Measurements from ENCODE around the gene STAT6.
A peak's percentile ranks its signal among the peaks of the same experiment; 100 is the strongest.
"Not testable (repeated sequence)": the region's sequence is repeated elsewhere in the genome, so short reads cannot be mapped to it uniquely, and the experiment has no call there.

The STAT6 gene

DNA sequence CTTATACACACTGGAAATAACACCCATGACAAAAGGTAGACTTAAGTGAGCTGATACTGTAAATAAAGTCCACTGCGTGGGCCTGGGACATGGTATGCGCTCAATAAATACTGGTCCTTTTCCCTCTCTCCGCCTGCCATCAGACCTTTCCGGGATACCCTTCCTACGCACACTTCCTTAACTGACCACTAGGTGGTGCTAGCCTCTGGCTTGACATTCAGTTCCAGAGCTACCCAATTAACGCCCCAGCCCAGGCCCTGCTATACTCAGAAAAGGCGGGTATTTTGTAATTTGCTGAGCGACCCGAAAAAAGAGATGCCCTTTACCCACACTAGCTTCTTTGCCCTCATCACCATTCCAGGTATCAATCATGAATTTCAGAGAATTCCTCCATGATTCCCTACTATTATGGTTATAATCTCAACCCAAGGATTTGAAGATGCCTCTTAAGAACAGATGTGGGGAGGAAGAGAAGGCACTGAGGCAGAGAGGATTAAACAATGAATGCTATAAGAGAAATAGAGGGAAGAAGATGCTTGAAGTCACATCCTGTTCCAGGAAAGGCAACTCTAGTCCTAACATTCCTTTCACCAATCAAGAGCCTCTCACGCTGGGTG, 13.2 kb upstream of the STAT6 start:
- DNase-seq, result peak; percentile 75

DNA sequence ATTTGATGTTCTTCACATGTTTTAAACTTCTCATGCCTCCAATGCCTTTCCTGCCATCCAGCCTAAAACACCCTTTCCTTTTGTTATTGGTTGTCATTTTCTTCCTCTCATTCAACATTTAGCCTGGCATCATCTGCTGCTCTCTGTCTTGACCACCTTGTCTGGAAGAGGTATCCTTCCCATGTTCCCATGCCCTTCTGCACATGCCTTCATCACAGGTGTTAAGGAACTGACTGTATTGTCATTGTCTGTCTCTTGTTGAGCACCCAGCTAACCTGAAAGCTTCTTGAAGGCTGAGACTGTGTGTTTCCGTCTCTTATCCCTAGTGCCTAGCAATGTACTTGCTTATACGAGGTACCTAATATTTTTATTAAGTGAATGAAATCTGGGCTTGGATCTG, 12.7 kb upstream of the STAT6 start:
- no peak for DNase-seq

DNA sequence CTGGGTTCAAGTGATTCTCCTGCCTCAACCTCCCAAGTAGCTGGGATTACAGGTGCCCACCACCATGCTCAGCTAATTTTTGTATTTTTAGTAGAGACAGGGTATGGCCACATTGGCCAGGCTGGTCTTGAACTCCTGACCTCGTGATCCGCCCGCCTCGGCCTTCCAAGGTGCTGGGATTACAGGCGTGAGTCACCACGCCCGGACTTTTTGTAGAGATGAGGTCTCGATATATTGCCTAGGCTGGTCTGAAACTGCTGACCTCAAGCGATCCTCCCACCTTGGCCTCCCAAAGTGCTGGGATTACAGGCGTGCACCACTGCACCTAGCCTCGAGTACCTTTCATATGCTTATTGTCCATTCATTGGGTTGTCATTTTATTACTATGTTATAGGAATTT, 9.6 kb upstream of the STAT6 start:
- not testable (repeated sequence) for DNase-seq

DNA sequence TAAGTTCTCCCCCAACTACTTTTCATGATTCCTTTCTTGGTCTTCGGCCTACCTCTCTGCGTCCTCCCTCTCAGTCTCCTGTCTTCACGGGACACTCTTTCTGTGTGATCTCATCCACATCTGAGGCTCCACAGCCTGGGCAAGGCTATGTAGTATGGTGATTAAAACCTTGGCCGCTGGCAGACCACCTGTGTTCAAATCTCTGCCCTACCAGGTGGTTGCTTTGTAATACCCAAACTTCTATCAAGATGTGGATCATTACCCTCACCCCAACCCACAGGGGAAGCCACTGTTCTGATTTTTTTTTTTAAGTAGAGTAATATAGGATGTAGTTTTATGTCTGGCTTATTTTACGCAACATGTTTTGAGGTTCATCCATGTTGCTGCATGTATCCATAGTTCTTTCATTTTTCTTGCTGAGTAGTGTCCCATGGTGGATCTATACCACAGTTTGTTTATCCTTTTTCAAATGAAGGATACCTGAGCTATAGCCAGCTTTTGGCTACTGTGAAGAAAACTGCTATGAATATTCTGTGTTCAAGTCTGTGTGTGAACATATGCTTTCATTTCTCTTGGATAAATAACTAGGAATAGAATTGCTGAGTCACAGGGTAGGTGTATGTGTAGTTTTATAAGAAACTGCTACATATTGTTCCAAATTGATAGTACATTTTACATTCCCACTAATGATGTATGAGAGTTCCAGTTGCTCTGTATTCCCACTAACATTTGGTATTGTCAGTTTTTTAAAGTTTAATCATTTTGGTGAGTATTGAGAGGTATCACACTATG, 8.3 kb upstream of the STAT6 start:
- DNase-seq, result no peak

DNA sequence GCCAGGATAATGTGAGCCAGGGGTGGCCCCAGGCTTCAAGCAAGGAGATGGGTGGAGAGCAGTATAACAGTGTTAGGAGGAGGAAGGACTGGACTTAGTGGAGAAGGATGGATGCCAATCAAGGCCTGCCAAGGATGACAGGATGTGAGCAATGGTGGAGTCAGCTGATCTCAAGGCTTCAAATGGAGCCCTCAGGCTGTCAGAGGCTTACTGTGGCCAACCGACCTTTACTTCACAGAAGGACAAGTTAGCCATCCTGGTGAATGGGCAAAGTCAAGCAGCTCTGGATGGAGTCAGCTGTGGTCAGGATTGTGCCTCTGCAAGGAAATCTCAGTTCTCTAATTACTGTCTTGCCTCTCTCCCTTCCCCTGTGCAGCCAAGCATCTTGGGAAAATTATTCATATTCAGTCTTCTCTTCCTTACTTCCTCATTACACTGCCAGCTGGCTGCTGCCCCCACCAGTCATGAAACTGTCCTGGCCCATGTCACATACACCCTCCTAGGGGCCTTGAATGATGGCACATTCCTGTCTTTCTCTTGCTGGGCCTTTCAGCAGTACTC, 7.6 kb upstream of the STAT6 start:
- DNase-seq, result no peak

DNA sequence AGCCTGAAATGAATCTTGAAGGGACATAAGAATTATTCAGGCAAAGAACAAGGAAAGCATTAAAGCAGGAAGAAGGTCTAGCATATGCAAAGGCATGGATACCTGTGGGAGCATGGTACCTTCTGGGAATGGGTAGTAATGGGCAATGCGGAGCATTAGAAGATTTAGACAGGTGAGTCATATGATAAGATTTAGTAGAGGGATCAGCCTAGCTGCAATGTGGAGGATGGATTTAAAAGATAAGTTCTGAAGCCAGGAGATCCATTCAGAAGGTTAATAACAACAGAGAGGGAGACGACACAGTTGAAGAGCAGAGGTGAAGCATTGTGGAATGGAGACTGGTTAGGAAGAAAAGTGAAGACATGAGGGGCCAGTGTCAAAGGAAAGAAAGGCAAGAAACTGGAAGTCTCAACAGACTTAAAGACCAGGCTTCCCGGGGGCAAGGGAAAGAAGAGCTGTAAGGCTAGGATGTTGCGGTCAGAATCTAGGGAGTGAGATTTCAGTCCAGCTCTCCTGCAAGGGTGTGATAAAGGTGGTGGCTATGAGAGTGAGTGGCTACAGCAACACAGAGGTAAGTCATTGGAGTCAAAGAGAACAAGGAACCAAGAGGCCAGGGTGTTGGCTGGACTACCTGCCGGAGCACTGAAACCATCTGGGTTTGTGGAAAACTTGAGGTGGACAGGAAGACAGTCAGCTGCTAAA, 5.6 kb upstream of the STAT6 start:
- no peak for DNase-seq

DNA sequence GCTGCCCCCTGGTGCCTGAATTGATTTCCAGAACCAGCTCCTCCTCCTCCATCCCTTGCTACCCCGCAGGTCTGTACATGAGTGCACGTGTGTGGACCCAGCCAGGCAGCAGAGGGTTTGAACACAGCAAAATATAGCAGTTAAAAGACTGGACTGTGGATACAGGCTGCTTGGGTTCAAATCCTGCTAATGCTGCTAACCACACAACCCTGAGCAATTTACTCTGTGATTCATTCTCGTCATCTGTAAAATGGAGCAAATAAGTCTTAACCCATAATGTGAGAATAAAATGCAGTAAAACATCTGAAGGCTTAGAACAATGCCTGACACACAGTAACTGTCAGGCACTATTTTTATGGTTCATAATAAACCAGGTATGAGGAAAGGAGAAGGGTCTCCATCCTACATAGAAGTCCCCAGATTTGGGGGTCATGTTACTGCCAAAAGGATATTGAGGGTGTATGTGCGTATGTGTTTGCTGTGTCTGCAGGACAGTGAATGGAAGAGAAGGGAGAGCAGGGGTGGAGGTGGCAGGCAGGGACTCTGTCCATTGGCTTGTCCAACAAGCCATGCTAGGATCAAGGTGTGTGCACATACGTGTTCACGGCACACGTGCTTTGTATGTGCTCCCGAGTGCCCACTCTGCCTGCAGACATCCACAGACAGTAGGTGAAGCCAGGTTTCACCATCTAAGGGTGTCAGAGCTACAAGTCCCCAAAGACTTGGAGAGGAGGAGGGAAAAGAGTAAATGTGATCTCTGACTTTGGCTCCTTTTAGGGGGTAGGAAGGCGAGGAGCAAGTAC, 1.5 kb upstream of the STAT6 start:
- DNase-seq, result no peak

DNA sequence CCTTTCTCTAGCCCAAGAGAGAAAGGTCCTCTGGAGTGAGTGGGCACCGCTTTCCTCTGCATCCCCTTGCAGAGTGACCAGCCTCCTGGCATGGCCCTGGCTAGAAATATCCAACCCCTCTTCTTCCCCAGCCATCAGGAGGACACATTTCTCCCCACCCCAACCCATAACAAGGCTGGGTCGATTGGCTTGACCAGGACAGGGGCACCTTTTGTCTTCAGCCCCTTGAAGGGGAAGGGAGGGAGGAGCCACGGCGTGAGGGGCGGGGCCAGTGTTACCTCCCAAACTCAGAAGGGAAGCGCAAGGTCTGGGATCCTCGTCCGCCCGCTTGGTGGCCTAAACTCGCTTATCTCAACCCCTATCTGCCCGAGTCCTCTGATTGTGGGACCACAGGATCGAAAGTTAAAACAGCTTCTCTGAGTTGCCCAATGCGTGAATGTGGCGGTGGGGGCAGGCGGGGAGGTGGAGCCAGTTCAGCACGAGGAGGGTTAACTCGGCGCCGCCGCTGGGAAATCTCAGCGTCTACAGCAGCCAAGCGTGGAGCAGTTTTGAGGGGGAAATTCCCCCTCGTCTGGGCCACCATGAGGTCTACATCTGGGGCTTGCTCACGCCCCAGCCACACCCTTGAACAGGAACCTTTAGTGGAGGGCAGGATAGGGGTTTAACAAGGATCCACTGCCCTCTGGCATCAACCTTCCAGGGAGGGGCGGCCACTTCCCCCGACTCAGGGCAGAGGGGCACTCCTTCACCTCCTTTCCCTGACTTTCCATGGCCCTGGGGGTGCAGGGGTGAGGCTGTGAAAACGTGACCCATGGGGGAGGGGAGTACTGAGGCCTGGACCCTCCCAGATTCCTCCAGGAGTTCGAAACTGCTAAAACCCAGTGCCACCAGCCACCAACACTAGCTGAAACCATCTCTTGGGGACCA, 795 bp downstream of the STAT6 start:
- DNase-seq, result peak; percentile 70

DNA sequence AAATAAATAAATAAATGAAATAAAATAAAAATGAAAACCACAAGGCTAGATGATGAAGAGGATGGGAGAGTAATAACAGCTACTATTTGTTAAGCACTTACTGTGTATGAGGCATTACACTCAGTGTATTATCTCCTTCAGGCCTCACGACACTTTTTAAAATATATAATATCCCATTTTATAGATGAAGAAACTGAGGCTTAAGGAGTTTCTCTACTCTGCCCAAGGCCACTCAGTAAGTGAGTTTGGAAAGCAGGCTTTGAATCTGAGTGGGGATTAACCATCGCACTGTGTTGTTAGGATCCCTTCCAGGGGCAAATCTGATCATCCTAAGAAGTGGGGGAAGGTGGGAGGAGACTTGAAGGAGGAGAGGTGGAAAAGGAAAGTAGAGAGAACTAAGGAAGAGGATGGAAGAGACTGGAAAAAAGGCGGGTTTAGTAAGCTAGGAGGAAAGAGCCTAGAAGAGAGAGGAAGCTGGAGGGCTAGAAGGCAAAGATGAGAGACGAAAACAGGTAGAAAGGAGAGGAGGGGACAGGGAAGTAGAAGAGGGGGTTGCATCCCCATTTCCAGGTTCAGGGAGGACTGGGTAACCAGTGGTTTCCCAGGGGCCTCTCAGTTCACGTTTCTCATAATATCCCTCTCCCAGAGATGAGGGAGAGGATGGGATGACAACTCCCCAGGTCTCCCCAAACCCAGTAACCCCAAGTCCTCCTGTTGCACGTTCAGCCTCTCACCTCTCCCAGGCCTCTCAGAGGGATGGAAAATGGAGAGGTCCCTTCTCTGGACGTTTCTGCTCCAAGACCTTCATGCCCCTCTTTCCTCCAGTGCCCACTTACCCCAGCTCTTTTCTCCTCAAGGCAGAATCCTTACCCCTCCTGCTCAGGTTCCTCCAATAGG, 1.7 kb downstream of the STAT6 start:
- no peak for DNase-seq

DNA sequence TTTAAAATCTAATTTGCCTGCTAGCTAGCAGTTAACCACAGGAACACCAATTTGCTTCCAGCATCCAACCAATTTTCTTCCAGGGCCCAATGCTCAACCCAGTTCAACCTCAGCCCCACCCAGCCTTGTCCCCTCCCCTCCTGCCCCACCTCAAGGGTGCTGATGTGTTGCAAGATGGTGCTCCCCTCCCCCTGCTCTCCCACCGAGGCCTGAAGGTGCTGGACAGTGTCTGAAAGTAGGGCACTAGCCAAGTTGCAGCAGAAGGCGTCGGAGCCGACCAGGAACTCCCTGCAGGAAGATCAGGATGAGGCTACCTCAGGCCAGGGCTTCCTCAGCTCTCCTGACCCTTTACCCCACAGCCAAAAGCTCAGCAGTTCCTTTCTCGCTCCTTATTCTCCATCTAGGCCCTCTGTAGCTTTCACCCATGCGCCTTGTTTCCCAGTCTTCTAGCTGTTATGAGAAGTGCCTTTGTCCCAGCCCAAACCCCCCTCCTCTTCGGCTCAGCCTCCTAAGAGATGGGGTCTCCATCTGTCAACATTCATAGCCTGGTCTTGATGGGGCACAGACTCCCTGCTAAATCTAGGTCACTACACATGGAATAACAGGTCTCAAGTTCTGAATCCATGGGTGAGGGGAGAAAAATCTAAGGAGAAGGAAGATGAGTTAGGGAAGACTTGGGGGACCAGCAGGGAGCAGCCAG, 3.6 kb downstream of the STAT6 start:
- DNase-seq, result no peak

DNA sequence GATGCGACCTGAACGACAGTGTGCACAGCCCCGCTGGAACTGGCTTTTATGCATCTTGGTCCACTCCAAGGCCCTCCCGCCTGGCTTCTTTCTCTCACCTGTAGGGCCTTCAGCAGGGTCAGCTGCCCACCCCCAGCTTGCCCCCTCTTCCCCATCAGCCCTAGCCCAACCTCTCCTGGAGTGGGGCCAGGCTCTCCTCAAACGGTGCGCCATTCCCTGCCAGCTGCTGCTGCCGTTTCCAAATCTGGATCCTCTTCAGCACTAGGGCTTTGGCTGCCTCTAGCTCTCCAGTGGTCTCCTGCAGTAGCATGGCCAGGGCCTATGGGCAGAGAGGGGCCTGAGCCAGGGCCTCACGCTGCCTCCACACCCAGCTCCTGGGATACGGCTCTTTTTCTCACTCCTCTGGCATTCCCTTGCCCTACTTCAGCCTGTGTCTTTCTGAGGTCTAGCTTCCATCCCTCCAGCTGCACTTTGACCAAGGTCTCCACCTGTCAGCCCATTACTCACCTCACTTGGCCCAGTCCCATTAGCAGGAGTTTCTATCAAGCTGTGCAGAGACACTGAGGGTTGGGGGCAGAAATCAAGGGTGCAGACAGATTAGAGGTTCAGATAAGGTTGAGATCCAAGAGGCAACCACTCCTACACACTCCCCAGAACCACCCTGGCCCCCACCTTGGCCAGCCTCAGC, 5.0 kb downstream of the STAT6 start:
- DNase-seq, result no peak

DNA sequence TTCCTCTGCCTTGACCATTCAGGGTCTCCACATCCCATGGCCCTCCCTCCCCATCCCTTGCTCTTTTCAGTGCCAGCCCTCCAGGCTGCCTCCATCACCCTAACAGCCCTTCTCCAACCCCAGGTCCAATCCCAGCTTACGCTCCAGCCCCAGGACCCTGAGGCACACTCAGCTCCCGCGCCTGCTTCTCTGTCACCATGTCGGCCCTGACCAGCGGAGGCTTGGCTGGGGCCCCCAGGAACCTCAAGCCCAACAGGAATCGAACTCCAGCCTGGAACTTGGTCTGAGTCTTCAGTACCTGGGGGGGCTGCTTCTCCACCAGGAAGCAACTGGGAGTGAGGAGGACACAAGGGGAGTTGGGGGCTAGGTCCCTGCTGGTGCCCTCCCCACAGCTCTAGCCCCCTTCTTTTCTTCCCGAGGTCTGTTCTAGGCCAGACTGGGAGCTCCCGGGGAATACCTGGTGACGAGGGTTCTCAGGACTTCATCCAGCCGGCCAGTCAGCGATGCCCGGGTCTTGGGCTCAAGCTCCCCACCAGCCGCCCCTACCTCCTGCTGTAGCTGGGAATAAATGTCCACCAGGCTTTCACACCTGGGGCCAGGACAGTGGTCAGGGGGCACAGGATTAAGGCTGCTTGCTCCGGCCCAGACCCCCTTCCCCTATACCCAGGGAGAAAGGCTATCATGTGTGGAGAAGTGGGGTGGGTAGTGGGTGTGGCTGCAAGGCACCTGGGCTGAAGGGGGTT, 6.0 kb downstream of the STAT6 start:
- DNase-seq, result no peak

DNA sequence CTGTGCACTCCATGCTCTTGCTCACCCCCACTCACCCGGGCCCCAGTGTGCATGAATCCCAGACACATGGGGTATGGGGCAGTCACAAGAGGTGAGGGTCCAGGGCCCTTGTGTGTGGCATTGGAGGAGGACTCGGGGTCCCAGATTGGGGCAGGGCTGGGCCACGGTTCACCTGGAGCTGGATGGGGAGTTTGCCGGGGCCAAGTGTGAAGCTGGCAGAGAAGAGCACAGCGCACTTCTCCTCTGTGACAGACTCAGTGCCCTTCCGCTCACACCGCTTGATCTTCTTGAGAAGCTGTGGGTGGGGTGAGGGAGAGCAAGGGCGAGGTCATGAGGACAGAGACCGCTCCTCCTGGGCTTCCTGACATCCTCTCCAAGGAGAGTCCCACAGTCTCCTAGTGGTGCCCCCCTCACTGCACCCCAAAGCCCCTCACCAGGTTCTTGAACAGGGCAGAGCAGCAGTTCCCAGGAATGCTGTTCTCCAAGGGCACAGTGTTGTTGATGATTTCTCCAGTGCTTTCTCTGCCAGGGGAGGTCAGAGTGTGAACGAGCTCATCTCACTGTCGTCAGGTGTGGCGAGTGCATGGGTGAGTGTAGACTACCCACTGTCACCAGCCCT, 6.8 kb downstream of the STAT6 start:
- DNase-seq, result no peak

DNA sequence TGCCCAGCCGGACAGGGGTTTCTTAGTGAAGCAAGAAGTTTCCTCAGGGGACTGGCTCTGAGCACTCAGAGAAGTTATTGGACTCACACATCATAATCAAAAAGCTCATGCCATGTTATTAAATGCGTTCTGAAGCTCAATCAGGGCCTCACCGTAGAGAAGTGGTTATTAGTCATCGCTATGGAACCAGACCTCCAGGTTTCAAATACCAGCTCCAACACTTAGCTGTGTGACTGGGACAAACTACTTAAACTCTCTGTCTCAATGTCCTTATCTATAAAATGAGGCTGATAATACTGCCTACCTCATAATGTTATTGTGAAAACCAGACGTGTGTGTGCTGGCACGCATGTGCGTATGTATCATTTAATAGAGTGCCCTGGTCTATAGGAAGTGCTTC, 7.3 kb downstream of the STAT6 start:
- no peak for DNase-seq

DNA sequence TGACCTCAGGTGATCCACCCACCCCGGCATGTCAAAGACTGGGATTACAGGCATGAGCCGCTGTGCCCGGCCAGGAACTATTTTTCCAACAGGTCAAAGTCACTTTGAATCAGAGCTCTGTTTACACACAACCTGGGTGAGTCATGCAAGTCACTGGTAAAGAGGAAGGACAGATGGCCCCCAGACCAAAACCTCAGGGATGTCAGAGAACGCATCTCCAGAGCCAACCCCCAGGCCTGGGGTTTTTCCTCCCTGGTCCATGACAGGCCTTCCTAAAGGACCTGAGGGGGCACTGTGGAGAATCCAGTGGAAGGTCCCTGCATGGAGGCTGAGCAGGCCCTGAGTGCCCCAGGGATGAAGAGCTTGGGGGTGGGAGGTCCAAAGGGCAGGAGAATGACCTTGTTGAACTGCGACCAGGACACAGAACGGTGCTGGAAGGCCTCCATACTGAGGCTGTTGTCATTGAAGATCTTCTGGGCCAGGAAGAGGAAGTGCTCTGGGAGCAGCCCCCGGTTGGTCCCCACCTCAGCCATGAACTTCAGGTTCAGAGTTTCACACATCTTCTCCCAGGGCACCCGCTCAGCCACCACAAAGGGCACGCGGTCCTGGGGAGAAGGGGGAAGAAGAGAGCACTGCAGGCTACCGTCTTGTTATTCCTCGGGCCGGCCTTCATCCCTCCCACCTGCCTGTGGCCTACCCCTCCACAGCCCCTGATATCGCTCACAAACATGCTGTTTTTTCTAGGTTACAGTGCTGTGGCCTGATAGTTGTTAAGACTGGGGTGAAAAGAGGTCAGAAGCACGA, 9.1 kb downstream of the STAT6 start:
- DNase-seq, result no peak

DNA sequence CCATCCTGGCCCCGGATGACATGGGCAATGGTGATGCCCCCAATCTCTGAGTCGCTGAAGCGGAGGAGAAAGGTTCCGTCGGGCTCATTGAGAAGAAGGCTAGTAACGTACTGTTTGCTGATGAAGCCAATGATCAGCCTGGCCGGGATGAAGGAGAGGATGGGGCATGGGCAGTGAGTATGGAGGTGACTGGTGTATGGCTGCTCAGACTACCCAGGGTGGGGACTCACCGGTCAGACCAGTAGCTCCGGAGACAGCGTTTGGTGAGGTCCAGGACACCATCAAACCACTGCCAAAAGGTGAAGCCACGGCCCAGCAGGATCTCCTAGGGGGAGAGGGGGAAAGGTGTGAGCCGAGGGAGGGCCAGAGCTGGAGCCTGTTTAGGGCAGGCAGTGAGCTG, 11.4 kb downstream of the STAT6 start:
- no peak for DNase-seq

DNA sequence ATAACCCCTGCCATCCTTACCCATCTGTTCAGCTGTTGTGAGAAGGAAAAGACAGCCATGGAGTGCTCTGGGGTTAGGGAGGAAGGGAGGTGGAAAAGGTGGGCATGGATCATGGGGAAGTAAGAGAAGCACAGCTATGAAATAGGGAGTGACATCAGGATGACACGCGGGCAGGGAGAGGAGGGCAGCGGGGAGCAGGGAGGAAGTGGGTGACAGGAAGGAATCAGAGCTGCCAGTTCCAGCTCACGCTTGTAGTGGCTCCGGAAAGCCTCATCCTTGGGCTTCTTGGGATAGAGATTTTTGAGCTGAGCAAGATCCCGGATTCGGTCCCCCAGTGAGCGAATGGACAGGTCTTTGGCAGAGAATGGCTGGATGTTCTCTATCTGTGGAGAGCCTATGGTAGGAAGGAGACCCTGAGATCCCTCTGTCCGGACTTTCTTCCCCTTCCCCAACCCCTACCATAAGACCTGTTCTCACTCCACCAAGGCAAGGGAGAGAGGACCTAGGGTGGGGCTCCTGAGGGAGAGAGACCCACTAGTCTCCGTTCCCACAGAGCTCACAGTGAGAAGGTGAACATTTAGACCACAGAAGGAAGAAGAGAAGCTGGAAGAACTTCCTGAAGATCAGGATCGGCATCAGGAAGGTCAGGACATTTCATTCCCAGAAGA, 12.0 kb downstream of the STAT6 start:
- DNase-seq, result no peak
